ENCODE results near the gene S100A4.

DNA sequence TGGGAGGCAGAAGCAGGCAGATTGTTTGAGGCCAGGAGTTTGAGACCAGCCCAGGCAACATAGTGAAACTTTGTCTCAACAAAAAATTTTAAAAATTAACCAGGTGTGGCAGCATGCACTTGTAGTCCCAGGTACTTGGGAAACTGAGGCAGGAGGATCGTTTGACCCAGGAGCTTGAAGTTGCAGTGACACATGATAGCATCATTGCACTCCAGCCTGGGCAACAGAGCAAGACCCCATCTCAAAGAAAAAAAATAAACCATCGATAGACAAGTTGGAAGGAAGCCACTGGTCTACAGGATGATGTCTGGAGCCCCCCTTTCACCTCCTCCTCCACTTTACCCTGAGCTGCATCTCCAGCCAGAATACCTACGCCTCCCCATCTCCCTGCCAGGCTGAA is 26.4 kb downstream of the S100A4 start:
- TF ChIP-seq POLR2AphosphoS5 (IDR thresholded peaks at IDR 0.05; ENCODE audit: insufficient read depth in 1 of 2, low read depth in 1 of 2): no peak
- TF ChIP-seq, protein P1, sequence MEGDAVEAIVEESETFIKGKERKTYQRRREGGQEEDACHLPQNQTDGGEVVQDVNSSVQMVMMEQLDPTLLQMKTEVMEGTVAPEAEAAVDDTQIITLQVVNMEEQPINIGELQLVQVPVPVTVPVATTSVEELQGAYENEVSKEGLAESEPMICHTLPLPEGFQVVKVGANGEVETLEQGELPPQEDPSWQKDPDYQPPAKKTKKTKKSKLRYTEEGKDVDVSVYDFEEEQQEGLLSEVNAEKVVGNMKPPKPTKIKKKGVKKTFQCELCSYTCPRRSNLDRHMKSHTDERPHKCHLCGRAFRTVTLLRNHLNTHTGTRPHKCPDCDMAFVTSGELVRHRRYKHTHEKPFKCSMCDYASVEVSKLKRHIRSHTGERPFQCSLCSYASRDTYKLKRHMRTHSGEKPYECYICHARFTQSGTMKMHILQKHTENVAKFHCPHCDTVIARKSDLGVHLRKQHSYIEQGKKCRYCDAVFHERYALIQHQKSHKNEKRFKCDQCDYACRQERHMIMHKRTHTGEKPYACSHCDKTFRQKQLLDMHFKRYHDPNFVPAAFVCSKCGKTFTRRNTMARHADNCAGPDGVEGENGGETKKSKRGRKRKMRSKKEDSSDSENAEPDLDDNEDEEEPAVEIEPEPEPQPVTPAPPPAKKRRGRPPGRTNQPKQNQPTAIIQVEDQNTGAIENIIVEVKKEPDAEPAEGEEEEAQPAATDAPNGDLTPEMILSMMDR (IDR thresholded peaks at IDR 0.05): no peak

All from vagina (tissue), 2 donors.